Mesendoderm (in vitro differentiated cells): ENCODE measurements around the gene SIPA1L2.
A peak's percentile ranks its signal among the peaks of the same experiment; 100 is the strongest.

Source experiments
- DNase-seq: peaks from one replicate; pipeline ENCODE4 v3.0.0; 2013
- H2AK5ac ChIP-seq: 2 replicates; pipeline ENCODE4 v1.6.1; 2013; ENCODE audit warnings: low read length, inconsistent platforms
- H2BK120ac ChIP-seq: 2 replicates; pipeline ENCODE4 v1.6.1; 2013; ENCODE audit warnings: low read depth, mild to moderate bottlenecking, low read length, moderate library complexity, mixed read lengths
- H2BK15ac ChIP-seq: replicated peaks from 2 replicates; pipeline ENCODE4 v1.6.1; 2013; ENCODE audit warnings: low read depth, mild to moderate bottlenecking, moderate library complexity
- H2BK5ac ChIP-seq: 2 replicates; pipeline ENCODE4 v1.6.1; 2013; ENCODE audit warnings: low read length, inconsistent platforms
- H3K18ac ChIP-seq: 2 replicates; pipeline ENCODE4 v1.6.1; 2013; ENCODE audit warnings: mild to moderate bottlenecking, low read length, mixed read lengths
- H3K23ac ChIP-seq: one replicate; pipeline ENCODE4 v1.6.1; 2013; ENCODE audit warnings: low read length
- H3K27ac ChIP-seq: 2 replicates; pipeline ENCODE4 v1.5.1; 2013; ENCODE audit warnings: low read depth, mild to moderate bottlenecking, inconsistent platforms, low read length, moderate library complexity
- H3K27me3 ChIP-seq: 2 replicates; pipeline ENCODE4 v1.6.1; 2013; ENCODE audit warnings: low read length, control low read depth, mild to moderate bottlenecking, inconsistent platforms; ENCODE audit not compliant: insufficient read depth, poor library complexity
- H3K36me3 ChIP-seq: 2 replicates; pipeline ENCODE4 v1.6.1; 2013; ENCODE audit warnings: low read length, inconsistent platforms; ENCODE audit not compliant: control insufficient read depth, insufficient read depth
- H3K4ac ChIP-seq: one replicate; pipeline ENCODE4 v1.6.1; 2013; ENCODE audit warnings: low read depth, mild to moderate bottlenecking, low read length, moderate library complexity
- H3K4me1 ChIP-seq: 2 replicates; pipeline ENCODE4 v1.6.1; 2013; ENCODE audit warnings: low read depth, low read length, inconsistent platforms; ENCODE audit not compliant: control insufficient read depth
- H3K4me2 ChIP-seq: 2 replicates; pipeline ENCODE4 v1.6.1; 2013; ENCODE audit warnings: low read length
- H3K4me3 ChIP-seq: 2 replicates; pipeline ENCODE4 v1.5.1; 2013; ENCODE audit warnings: mild to moderate bottlenecking, low read length
- H3K56ac ChIP-seq: one replicate; pipeline ENCODE4 v1.6.1; 2013; ENCODE audit warnings: low read length
- H3K79me1 ChIP-seq: 2 replicates; pipeline ENCODE4 v1.6.1; 2013; ENCODE audit warnings: low read length, inconsistent platforms
- H3K79me2 ChIP-seq: 2 replicates; pipeline ENCODE4 v1.6.1; 2013; ENCODE audit warnings: mild to moderate bottlenecking, low read length; ENCODE audit not compliant: control insufficient read depth, insufficient read depth
- H3K9ac ChIP-seq: 2 replicates; pipeline ENCODE4 v1.6.1; 2013; ENCODE audit warnings: low read length, inconsistent platforms
- H4K5ac ChIP-seq: one replicate; pipeline ENCODE4 v1.6.1; 2013; ENCODE audit warnings: low read length
- H4K8ac ChIP-seq: one replicate; pipeline ENCODE4 v1.6.1; 2013; ENCODE audit warnings: low read depth, mild to moderate bottlenecking, control low read depth, low read length, moderate library complexity
- WGBS: extraction: QIAGEN DNeasy Blood & Tissue Kit; methylation state at CpG from one replicate; pipeline ENCODE4 v1.1.7; 2013; ENCODE audit warnings: low lambda C conversion rate, missing lambda C conversion rate; ENCODE audit not compliant: insufficient coverage; ENCODE audit errors: extremely low coverage; 5-methylcytosine and 5-hydroxymethylcytosine counted together

SIPA1L2 gene

DNA sequence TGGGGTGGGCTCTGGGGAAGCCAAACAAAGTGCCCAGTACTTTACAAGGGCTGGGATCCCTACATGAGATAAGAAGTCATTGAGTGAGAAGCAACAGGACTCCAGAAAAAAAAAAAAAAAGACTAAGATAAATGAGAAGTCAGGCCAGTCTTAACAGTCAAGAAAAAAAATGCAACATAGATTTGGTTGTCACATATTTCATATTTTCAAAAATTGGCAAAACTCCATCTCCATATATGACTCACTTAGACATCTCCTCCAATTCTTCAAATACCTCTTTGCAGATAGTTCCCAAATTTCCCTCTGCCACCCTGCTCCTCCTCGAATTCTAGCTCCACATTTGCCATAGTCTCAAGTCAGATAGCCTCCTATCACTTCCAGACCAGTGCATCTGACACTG, 20.9 kb upstream of the SIPA1L2 start:
- Histone ChIP-seq H3K79me1 (no peaks in the 10 kb centered on the region), H3K23ac (no peak overlapping the region), H2BK15ac (no peak overlapping the region), H2BK120ac (no peak overlapping the region), H4K5ac (no peak overlapping the region), H3K4me3 (no peak overlapping the region), H3K27me3 (no peaks in the 10 kb centered on the region), H3K36me3 (no peaks in the 10 kb centered on the region), H2AK5ac (no peak overlapping the region), H3K4me1 (peaks cover 3% of the 10 kb centered on the region), H3K4me2 (no peak overlapping the region), H3K56ac (no peak overlapping the region), H3K9ac (no peak overlapping the region), H3K27ac (no peak overlapping the region), H3K18ac (no peak overlapping the region), H3K4ac (no peak overlapping the region), H2BK5ac (no peak overlapping the region), H3K79me2 (no peaks in the 10 kb centered on the region), H4K8ac (no peak overlapping the region)
- no peak for DNase-seq
- WGBS = no CpG with 5 or more reads among the region's 1 CpG

DNA sequence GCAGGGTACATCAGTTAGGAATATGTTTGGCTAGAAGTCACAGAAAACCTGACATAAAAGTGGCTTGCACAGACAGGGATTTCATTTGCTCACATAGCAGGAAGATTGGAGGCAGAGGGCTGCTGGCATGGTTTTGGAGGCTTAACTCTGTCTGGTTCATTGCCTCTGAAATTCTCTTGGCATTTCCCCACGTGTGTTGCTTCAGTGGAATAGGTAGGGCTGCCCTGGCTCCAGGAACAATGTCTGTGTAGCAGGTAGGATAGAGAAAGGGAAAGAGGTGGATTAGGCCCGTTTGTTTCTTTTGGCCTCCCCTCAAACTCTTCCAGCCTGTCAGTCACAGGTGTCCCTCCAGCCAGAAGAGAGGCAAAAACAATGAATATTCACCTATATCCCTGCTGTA, 20.5 kb upstream of the SIPA1L2 start:
- no peak overlapping the region for H2BK5ac ChIP-seq
- H4K5ac ChIP-seq = no peak overlapping the region
- no peak for DNase-seq
- no peak overlapping the region for H3K9ac ChIP-seq
- H2AK5ac ChIP-seq = no peak overlapping the region
- no peaks in the 10 kb centered on the region for H3K79me1 ChIP-seq
- no peak overlapping the region for H2BK120ac ChIP-seq
- no peak overlapping the region for H3K18ac ChIP-seq
- no peak overlapping the region for H3K56ac ChIP-seq
- H3K4me2 ChIP-seq = no peak overlapping the region
- no peak overlapping the region for H3K27ac ChIP-seq
- no peaks in the 10 kb centered on the region for H3K27me3 ChIP-seq
- H4K8ac ChIP-seq = no peak overlapping the region
- H3K4me3 ChIP-seq = no peak overlapping the region
- no peak overlapping the region for H2BK15ac ChIP-seq
- no CpG with 5 or more reads among the region's 2 CpGs for WGBS
- peaks cover 2% of the 10 kb centered on the region for H3K4me1 ChIP-seq
- no peaks in the 10 kb centered on the region for H3K79me2 ChIP-seq
- no peak overlapping the region for H3K4ac ChIP-seq
- H3K36me3 ChIP-seq = no peaks in the 10 kb centered on the region
- no peak overlapping the region for H3K23ac ChIP-seq

DNA sequence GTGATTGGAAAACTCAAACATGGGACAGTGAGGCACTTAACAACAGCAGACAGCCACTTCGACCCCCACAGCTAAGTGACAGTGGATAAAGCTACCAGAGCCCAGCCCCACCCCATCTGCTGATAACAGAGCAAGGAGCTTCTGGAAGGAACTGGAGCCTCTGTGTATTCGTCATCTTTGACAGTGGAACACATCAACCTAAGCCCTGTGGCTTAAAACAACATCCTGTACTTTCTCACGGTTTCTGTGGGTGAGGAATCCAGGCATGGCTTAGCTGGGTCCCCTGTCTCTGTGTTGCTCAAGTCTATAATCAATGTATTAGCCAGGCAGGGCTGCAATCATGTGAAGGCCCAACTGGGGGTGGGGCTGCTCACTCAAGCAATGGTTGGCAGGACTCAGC, 18.4 kb upstream of the SIPA1L2 start:
- no peaks in the 10 kb centered on the region for H3K36me3 ChIP-seq
- no peak overlapping the region for H3K18ac ChIP-seq
- no peak overlapping the region for H4K5ac ChIP-seq
- H2BK120ac ChIP-seq = no peak overlapping the region
- no peaks in the 10 kb centered on the region for H3K27me3 ChIP-seq
- H3K56ac ChIP-seq = no peak overlapping the region
- no peak overlapping the region for H2BK5ac ChIP-seq
- no peaks in the 10 kb centered on the region for H3K79me2 ChIP-seq
- DNase-seq = peak; percentile 36
- no peak overlapping the region for H3K4ac ChIP-seq
- no peak overlapping the region for H3K4me2 ChIP-seq
- no peak overlapping the region for H3K23ac ChIP-seq
- no peaks in the 10 kb centered on the region for H3K4me1 ChIP-seq
- no peak overlapping the region for H3K27ac ChIP-seq
- H3K79me1 ChIP-seq = no peaks in the 10 kb centered on the region
- no peak overlapping the region for H4K8ac ChIP-seq
- WGBS = no CpG with 5 or more reads among the region's 3 CpGs
- H3K9ac ChIP-seq = no peak overlapping the region
- H2BK15ac ChIP-seq = no peak overlapping the region
- H2AK5ac ChIP-seq = no peak overlapping the region
- H3K4me3 ChIP-seq = no peak overlapping the region

DNA sequence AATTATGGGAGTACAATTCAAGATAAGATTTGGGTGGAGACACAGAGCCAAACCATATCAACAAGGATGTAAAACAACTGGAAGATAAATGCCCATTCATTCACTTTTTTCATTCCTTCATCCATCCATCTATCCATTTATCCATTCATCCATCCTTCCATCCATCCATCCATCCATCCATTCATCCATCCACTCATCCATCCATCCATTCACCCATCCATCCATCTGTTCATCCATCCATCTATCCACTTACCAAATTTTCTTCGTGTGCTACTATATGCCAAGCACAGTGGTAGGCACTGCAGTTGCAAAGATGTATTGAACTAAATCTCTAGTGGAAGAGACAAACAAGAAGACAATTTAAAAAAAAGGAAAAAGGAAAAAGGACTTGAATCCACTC, 14.3 kb upstream of the SIPA1L2 start:
- Histone ChIP-seq H3K79me2 (no peaks in the 10 kb centered on the region), H3K23ac (no peak overlapping the region), H3K18ac (no peak overlapping the region), H3K4me3 (no peak overlapping the region), H3K4me2 (no peak overlapping the region), H3K27ac (no peak overlapping the region), H2BK120ac (no peak overlapping the region), H3K4ac (no peak overlapping the region), H4K5ac (no peak overlapping the region), H2BK5ac (no peak overlapping the region), H3K56ac (no peak overlapping the region), H3K4me1 (peaks cover 8% of the 10 kb centered on the region), H3K36me3 (no peaks in the 10 kb centered on the region), H3K79me1 (no peaks in the 10 kb centered on the region), H2BK15ac (no peak overlapping the region), H4K8ac (no peak overlapping the region), H2AK5ac (no peak overlapping the region), H3K9ac (no peak overlapping the region), H3K27me3 (no peaks in the 10 kb centered on the region)
- no CpG with 5 or more reads among the region's 1 CpG for WGBS
- no peak for DNase-seq

DNA sequence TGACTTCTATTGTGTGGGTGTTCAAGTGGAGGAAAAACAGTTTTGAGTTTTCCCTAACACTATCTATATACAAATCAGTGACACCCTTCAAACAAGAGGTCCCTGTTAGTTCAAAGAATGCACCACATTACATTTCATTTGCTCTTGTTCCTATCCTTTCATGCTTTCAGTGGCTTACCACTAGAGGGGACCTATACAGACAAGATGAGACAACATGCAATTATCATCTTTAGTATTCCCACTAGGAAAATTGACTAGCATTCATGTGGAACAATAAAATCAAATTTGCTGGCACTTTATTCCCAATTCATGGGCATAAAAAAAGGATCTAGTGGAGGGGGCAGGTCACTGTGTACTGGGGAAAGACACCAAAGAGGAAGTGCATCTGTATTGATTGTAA, 13.3 kb upstream of the SIPA1L2 start:
- H3K18ac ChIP-seq = no peak overlapping the region
- no peak for DNase-seq
- H3K4ac ChIP-seq = no peak overlapping the region
- H3K79me2 ChIP-seq = no peaks in the 10 kb centered on the region
- H3K4me1 ChIP-seq = peaks cover 8% of the 10 kb centered on the region
- H4K8ac ChIP-seq = no peak overlapping the region
- H2BK120ac ChIP-seq = no peak overlapping the region
- H3K4me2 ChIP-seq = no peak overlapping the region
- H3K56ac ChIP-seq = no peak overlapping the region
- H2BK5ac ChIP-seq = no peak overlapping the region
- no peaks in the 10 kb centered on the region for H3K36me3 ChIP-seq
- no peaks in the 10 kb centered on the region for H3K79me1 ChIP-seq
- H3K4me3 ChIP-seq = no peak overlapping the region
- H3K27me3 ChIP-seq = no peaks in the 10 kb centered on the region
- no peak overlapping the region for H4K5ac ChIP-seq
- H2AK5ac ChIP-seq = no peak overlapping the region
- H2BK15ac ChIP-seq = no peak overlapping the region
- H3K9ac ChIP-seq = no peak overlapping the region
- no peak overlapping the region for H3K27ac ChIP-seq
- H3K23ac ChIP-seq = no peak overlapping the region

DNA sequence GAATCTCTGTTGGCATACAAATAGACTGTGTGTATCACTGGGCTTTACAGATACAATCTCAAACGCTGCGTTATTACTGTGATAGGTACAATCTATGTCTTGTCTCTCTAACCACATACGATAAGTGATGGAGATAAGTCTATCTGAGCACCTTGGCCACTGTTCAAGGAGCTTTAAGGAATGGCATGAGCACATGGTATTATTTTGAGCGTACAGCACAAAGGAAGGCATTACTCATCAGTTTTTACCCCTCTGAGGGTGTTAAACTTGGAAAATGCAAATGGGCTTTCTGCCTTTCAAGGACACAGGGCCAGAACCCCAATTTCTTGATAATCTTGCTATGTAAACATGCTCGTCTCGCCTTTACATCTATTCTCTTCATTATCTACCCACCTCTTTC, 11.6 kb upstream of the SIPA1L2 start:
- Histone ChIP-seq H2AK5ac (no peak overlapping the region), H4K8ac (no peak overlapping the region), H3K18ac (no peak overlapping the region), H2BK5ac (no peak overlapping the region), H3K79me2 (no peaks in the 10 kb centered on the region), H3K4ac (no peak overlapping the region), H3K79me1 (no peaks in the 10 kb centered on the region), H3K27me3 (no peaks in the 10 kb centered on the region), H3K4me3 (no peak overlapping the region), H3K56ac (peak overlapping the region; percentile 35), H3K4me1 (peaks cover 8% of the 10 kb centered on the region), H4K5ac (no peak overlapping the region), H3K4me2 (no peak overlapping the region), H3K27ac (no peak overlapping the region), H2BK15ac (no peak overlapping the region), H3K23ac (no peak overlapping the region), H3K36me3 (no peaks in the 10 kb centered on the region), H3K9ac (no peak overlapping the region), H2BK120ac (no peak overlapping the region)
- DNase-seq = peak; percentile 65
- WGBS = no CpG with 5 or more reads among the region's 6 CpGs
